GM13976 (cell line): Measurements from ENCODE around the gene TWSG1.
"Not testable (repeated sequence)": the region's sequence is repeated elsewhere in the genome, so short reads cannot be mapped to it uniquely, and the experiment has no call there.

ENCODE experiments used
- DNase-seq: peaks from one replicate; pipeline ENCODE4 v3.0.0; 2012; ENCODE audit warnings: low spot score
- CTCF ChIP-seq: IDR thresholded peaks from 2 replicates; pipeline ENCODE4 v1.5.1; 2012; ENCODE audit warnings: borderline replicate concordance, mild to moderate bottlenecking; ENCODE audit not compliant: insufficient read depth; ENCODE audit errors: extremely low read depth, missing control alignments, control extremely low read depth
- in situ Hi-C: fragments of 300-500 bp; cut with MboI; formaldehyde crosslinking; loops from one replicate; pipeline ENCODE4 v1.12.0; 2022; ENCODE audit warnings: low sequenced_read_pairs, mixed read lengths, inconsistent platforms; ENCODE audit not compliant: unreplicated experiment

Gene TWSG1

GRCh38 chr18:9431296-9431695 lies 96.7 kb downstream of the TWSG1 start:
- in situ Hi-C loops = no loop called here
- TF ChIP-seq CTCF = no peak
- no peak for DNase-seq

GRCh38 chr18:9433122-9433521 lies 98.5 kb downstream of the TWSG1 start:
- in situ Hi-C loops, DNase-seq: not testable (repeated sequence)

GRCh38 chr18:9433671-9434121 lies 99.1 kb downstream of the TWSG1 start:
- no peak for TF ChIP-seq CTCF
- in situ Hi-C loops = no loop called here

GRCh38 chr18:9434122-9434701 lies 99.6 kb downstream of the TWSG1 start:
- peak; percentile 73 for DNase-seq
- no peak for TF ChIP-seq CTCF
- in situ Hi-C loops = no loop called here

More at GRCh38 chr18:9433671-9434121, 99.1 kb downstream of the TWSG1 start:
- peak; percentile 48 for DNase-seq

- no peak for DNase-seq
- no peak for TF ChIP-seq CTCF
- in situ Hi-C loops = no loop called here
Measured at GRCh38 chr18:9435041-9435440, 100.5 kb downstream of the TWSG1 start.

- DNase-seq = no peak
- TF ChIP-seq CTCF = no peak
- in situ Hi-C loops = no loop called here
Measured at GRCh38 chr18:9436206-9436929, 101.8 kb downstream of the TWSG1 start.

- no peak for DNase-seq
- TF ChIP-seq CTCF = no peak
- in situ Hi-C loops = no loop called here
Measured at GRCh38 chr18:9437021-9437437, 102.5 kb downstream of the TWSG1 start.
